H1 (cell line): ENCODE data around the gene MNAT1. TPM values are rescaled to one million over a fixed set of nuclear protein-coding genes. Genes with fewer than 3 reads are reported as not detected.

ENCODE experiments used
- CTCF ChIA-PET: fragments of 300-600 bp; sonication (Branson Sonifier 250); formaldehyde crosslinking; loops from one replicate; lab custom pipeline; 2021; ENCODE audit not compliant: partially characterized antibody; lab: Charles Lee
- POLR2A ChIA-PET: fragments of 300-600 bp; sonication (Branson Sonifier 250); formaldehyde crosslinking; loops from one replicate; lab custom pipeline; 2021; ENCODE audit warnings: inconsistent platforms; ENCODE audit not compliant: partially characterized antibody; lab: Charles Lee
- DNase-seq, 2 experiments: peaks; one replicate each; pipeline versions ENCODE4 v3.0.0 to v3.0.0-alpha.2; 2010 to 2022; ENCODE audit warnings: low spot score in 2 of 2, low read depth in 1 of 2, mixed read lengths in 1 of 2
- FAIRE-seq: peaks from 2 replicates; lab custom pipeline; 2011; peaks lifted over from hg19 to GRCh38; lab: Jason Lieb, UNC
- H2AFZ ChIP-seq: 2 replicates; pipeline ENCODE4 v1.8.1; 2012; ENCODE audit warnings: low read length, inconsistent platforms
- H2AK5ac ChIP-seq: 2 replicates; pipeline ENCODE4 v1.6.1; 2013; ENCODE audit warnings: low read depth, low read length
- H2BK120ac ChIP-seq: replicated peaks from 2 replicates; pipeline ENCODE3; 2013; ENCODE audit warnings: low read depth, low read length, inconsistent platforms
- H2BK12ac ChIP-seq: 2 replicates; pipeline ENCODE4 v1.6.1; 2013; ENCODE audit warnings: low read depth, low read length
- H2BK15ac ChIP-seq: 2 replicates; pipeline ENCODE4 v1.6.1; 2013; ENCODE audit warnings: low read length
- H2BK20ac ChIP-seq: 2 replicates; pipeline ENCODE4 v1.6.1; 2013; ENCODE audit warnings: low read length
- H2BK5ac ChIP-seq: 2 replicates; pipeline ENCODE4 v1.6.1; 2013; ENCODE audit warnings: low read depth, low read length
- H3K14ac ChIP-seq: 2 replicates; pipeline ENCODE4 v1.6.1; 2013; ENCODE audit warnings: inconsistent platforms; ENCODE audit not compliant: insufficient read length
- H3K18ac ChIP-seq: 2 replicates; pipeline ENCODE4 v1.6.1; 2013; ENCODE audit warnings: low read length; ENCODE audit errors: extremely low read depth
- H3K23ac ChIP-seq: 2 replicates; pipeline ENCODE4 v1.6.1; 2013; ENCODE audit warnings: inconsistent platforms; ENCODE audit not compliant: insufficient read length
- H3K23me2 ChIP-seq: 2 replicates; pipeline ENCODE4 v1.6.1; 2013; ENCODE audit warnings: low read depth, low read length
- H3K27ac ChIP-seq: 2 replicates; pipeline ENCODE4 v1.6.1; 2011; ENCODE audit warnings: low read depth, low read length, inconsistent platforms
- H3K27me3 ChIP-seq, 4 experiments: replicated peaks in 1 of 4; 1 replicate in 1 of 4; 2 replicates in 3 of 4; pipeline versions ENCODE4 v1.6.1 to v1.8.1; 2011 to 2013; ENCODE audit warnings: low read length in 3 of 4, mild to moderate bottlenecking in 3 of 4, inconsistent platforms in 2 of 4, mixed read lengths in 2 of 4, moderate library complexity in 1 of 4; ENCODE audit not compliant: control insufficient read depth in 3 of 4, insufficient read depth in 3 of 4; ENCODE audit errors: extremely low read depth in 1 of 4
- H3K36me3 ChIP-seq, 4 experiments: 2 replicates each; pipeline versions ENCODE4 v1.6.1 to v1.8.1; 2011 to 2013; ENCODE audit warnings: mild to moderate bottlenecking in 4 of 4, low read length in 3 of 4, moderate library complexity in 2 of 4, control low read depth in 1 of 4, inconsistent platforms in 1 of 4; ENCODE audit not compliant: insufficient read depth in 4 of 4, control insufficient read depth in 2 of 4
- H3K4ac ChIP-seq: replicated peaks from 2 replicates; pipeline ENCODE3; 2013; ENCODE audit warnings: low read length, low read depth, mixed read lengths, inconsistent platforms; ENCODE audit not compliant: insufficient read length
- H3K4me1 ChIP-seq, 4 experiments: replicated peaks in 1 of 4; 1 replicate in 1 of 4; 2 replicates in 3 of 4; pipeline versions ENCODE4 v1.6.1 to v1.8.1; 2011 to 2013; ENCODE audit warnings: low read length in 3 of 4, inconsistent platforms in 2 of 4, mixed read lengths in 1 of 4; ENCODE audit not compliant: insufficient read depth in 4 of 4, control insufficient read depth in 3 of 4
- H3K4me2 ChIP-seq, 2 experiments: 2 replicates each; pipeline versions ENCODE4 v1.6.1 to v1.8.1; 2011 to 2013; ENCODE audit warnings: low read depth in 2 of 2, low read length in 2 of 2, control low read depth in 1 of 2, inconsistent platforms in 1 of 2, mild to moderate bottlenecking in 1 of 2; ENCODE audit not compliant: insufficient read depth in 1 of 2
- H3K4me3 ChIP-seq, 4 experiments: fragments of 200-600, 300-600 bp in 1 of 4; sonication (generic), shearing (Covaris generic), sonication (Bioruptor Twin) in 1 of 4; 2 replicates each; pipeline versions ENCODE4 v1.5.1 to v1.8.1; 2011 to 2016; ENCODE audit warnings: low read length in 4 of 4, low read depth in 3 of 4, control low read depth in 2 of 4, inconsistent platforms in 2 of 4, mild to moderate bottlenecking in 2 of 4, mixed read lengths in 1 of 4, moderate library complexity in 1 of 4; ENCODE audit not compliant: insufficient read depth in 2 of 4; ENCODE audit errors: extremely low read depth in 1 of 4
- H3K56ac ChIP-seq: replicated peaks from 2 replicates; pipeline ENCODE3; 2013; ENCODE audit warnings: low read depth, mild to moderate bottlenecking, mixed read lengths, low read length, inconsistent platforms; ENCODE audit not compliant: insufficient read length
- H3K79me1 ChIP-seq: 2 replicates; pipeline ENCODE4 v1.6.1; 2013; ENCODE audit warnings: low read depth, low read length, control low read depth
- H3K79me2 ChIP-seq, 2 experiments: 2 replicates each; pipeline versions ENCODE4 v1.6.1 to v1.8.1; 2012 to 2013; ENCODE audit warnings: low read length in 2 of 2, mild to moderate bottlenecking in 2 of 2, inconsistent platforms in 1 of 2; ENCODE audit not compliant: insufficient read depth in 2 of 2, control insufficient read depth in 1 of 2
- H3K9ac ChIP-seq, 4 experiments: replicated peaks in 1 of 4; 1 replicate in 1 of 4; 2 replicates in 3 of 4; pipeline versions ENCODE4 v1.6.1 to v1.8.1; 2011 to 2013; ENCODE audit warnings: low read depth in 3 of 4, low read length in 3 of 4, control low read depth in 2 of 4, mild to moderate bottlenecking in 2 of 4, moderate library complexity in 2 of 4, inconsistent platforms in 1 of 4; ENCODE audit errors: extremely low read depth in 1 of 4
- H3K9me3 ChIP-seq, 2 experiments: 2 replicates each; pipeline versions ENCODE4 v1.6.1 to v1.8.1; 2012 to 2013; ENCODE audit warnings: mild to moderate bottlenecking in 2 of 2, moderate library complexity in 2 of 2, control low read depth in 1 of 2, inconsistent platforms in 1 of 2, low read depth in 1 of 2, low read length in 1 of 2, mixed read lengths in 1 of 2; ENCODE audit not compliant: insufficient read depth in 2 of 2
- H4K20me1 ChIP-seq, 2 experiments: replicated peaks in 1 of 2; 2 replicates each; pipeline versions ENCODE3 to v1.8.1; 2011 to 2013; ENCODE audit warnings: inconsistent platforms in 2 of 2, low read length in 2 of 2, mild to moderate bottlenecking in 1 of 2; ENCODE audit not compliant: insufficient read depth in 2 of 2, control insufficient read depth in 1 of 2
- H4K5ac ChIP-seq: 2 replicates; pipeline ENCODE4 v1.6.1; 2013; ENCODE audit warnings: low read length, low read depth, mixed read lengths, inconsistent platforms; ENCODE audit not compliant: insufficient read length
- H4K8ac ChIP-seq: 2 replicates; pipeline ENCODE4 v1.8.0; 2013; ENCODE audit warnings: mild to moderate bottlenecking, moderate library complexity, low read length, inconsistent platforms; ENCODE audit not compliant: insufficient read depth; ENCODE audit errors: extremely low read depth
- H4K91ac ChIP-seq: replicated peaks from 2 replicates; pipeline ENCODE3; 2013; ENCODE audit warnings: low read length, mixed read lengths, inconsistent platforms; ENCODE audit not compliant: insufficient read length
- KDM4A ChIP-seq: IDR thresholded peaks from one replicate; pipeline ENCODE4 v1.7.1; 2012; ENCODE audit warnings: low read depth, mild to moderate bottlenecking, moderate library complexity, low read length, inconsistent platforms; ENCODE audit not compliant: severe bottlenecking
- RNF2 ChIP-seq: fragments of 200-900, 300-1000 bp; sonication (generic); IDR thresholded peaks from 2 replicates; pipeline ENCODE4 v1.7.1; 2016; ENCODE audit warnings: borderline replicate concordance, low read depth, mild to moderate bottlenecking, antibody characterized with exemption, low read length; ENCODE audit not compliant: poor library complexity, severe bottlenecking; ENCODE audit errors: missing control alignments
- SIX5 ChIP-seq: IDR thresholded peaks from 2 replicates; pipeline ENCODE4 v1.6.1; 2011; ENCODE audit warnings: mild to moderate bottlenecking, low read depth, low read length
- WGBS, 2 experiments: shearing (Covaris generic) in 1 of 2; methylation state at CpG; one replicate each; pipeline versions ENCODE4 v1.1.6 to v1.1.7; 2013 to 2015; ENCODE audit warnings: low lambda C conversion rate in 2 of 2, mixed read lengths in 2 of 2, inconsistent platforms in 1 of 2, low coverage in 1 of 2, missing lambda C conversion rate in 1 of 2; ENCODE audit not compliant: insufficient replicate concordance in 2 of 2, insufficient coverage in 1 of 2, insufficient read length in 1 of 2; ENCODE audit errors: extremely low coverage in 1 of 2, missing lambda C conversion rate in 1 of 2; 5-methylcytosine and 5-hydroxymethylcytosine counted together
- polyA plus RNA-seq, 7 experiments: library from polyadenylated mRNA; depleted of rRNA in 3 of 7; stranded (reverse) in 5 of 7; unstranded in 2 of 7; fragments of >200 nt in 5 of 7; fragments of 200-250 nt in 2 of 7; gene quantifications; 1 replicate in 5 of 7; 2 replicates in 1 of 7; 4 replicates in 1 of 7; pipeline versions ENCODE4 v1.2.1 to v1.2.3, GENCODE V29; 2011 to 2013; ENCODE audit warnings: missing spikeins in 2 of 7, mixed read lengths in 2 of 7
- total RNA-seq: library from RNA; stranded (reverse); fragmentation: NEBNext Ultra II Directional; extraction: Animal tissue kit (Norgen Biotek cat#: 25700); gene quantifications from 2 replicates; pipeline ENCODE4 v1.2.1, GENCODE V29; 2021
- TF ChIP-seq, protein P1 (sequence below), 3 experiments: IDR thresholded peaks; 1 replicate in 2 of 3; 2 replicates in 1 of 3; pipeline versions ENCODE4 v1.5.1 to v1.6.1; 2011; ENCODE audit warnings: low read length in 3 of 3, mild to moderate bottlenecking in 3 of 3, inconsistent platforms in 2 of 3, low read depth in 1 of 3, moderate library complexity in 1 of 3; ENCODE audit not compliant: insufficient read depth in 1 of 3; ENCODE audit errors: control extremely low read depth in 1 of 3

MNAT1 gene
- total and polyA plus RNA-seq, 2 of the 8 experiments (the other 6 are each of a cell fraction or from before 2014, with no cell fraction given): 34.7 to 52.1 TPM

DNA sequence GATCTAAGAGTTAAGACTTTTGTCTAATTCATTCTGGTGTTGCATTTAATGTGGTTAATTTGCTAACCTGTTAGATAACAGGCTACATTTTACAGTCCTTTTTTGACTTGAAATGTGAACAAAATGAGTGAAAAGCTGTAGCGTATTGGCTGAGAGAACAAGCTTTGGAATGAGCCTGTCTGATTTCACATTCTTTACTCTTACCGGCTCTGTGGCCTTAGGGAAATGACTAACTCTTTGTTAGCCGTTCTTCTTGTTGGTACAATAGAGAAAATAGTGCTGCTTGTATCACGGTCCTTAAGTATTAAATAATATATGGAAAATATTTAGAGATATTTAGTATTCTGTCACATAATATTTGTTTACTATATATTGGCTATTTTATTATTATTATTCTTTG is 1.9 kb downstream of the MNAT1 start:
- Histone ChIP-seq H4K91ac (no peak overlapping the region), H3K4me2 (peak overlapping the region in 1 of 2 experiments; percentile 96; a peak in 2 of 4 replicates), H3K4me3 (peak overlapping the region in 1 of 4 experiments; percentile 85; a peak in 1 of 8 replicates), H3K56ac (no peak overlapping the region), H4K20me1 (no peaks in the 10 kb centered on the region), H3K79me2 (peaks cover 7 to 65% of the 10 kb centered on the region in 2 experiments), H2BK15ac (no peak overlapping the region), H3K9me3 (no peaks in the 10 kb centered on the region), H2BK120ac (no peak overlapping the region), H3K79me1 (no peaks in the 10 kb centered on the region), H3K36me3 (no peaks in the 10 kb centered on the region), H3K18ac (no peak overlapping the region), H3K4ac (no peak overlapping the region), H2BK20ac (no peak overlapping the region), H3K27me3 (no peaks in the 10 kb centered on the region), H3K23me2 (peaks cover 5% of the 10 kb centered on the region), H3K4me1 (no peaks in the 10 kb centered on the region; a peak in 3 of 7 replicates), H2AFZ (no peak overlapping the region), H4K8ac (no peak overlapping the region), H2AK5ac (no peak overlapping the region), H2BK5ac (no peak overlapping the region), H3K14ac (no peak overlapping the region), H4K5ac (no peak overlapping the region), H2BK12ac (no peak overlapping the region), H3K9ac (peak overlapping the region in 1 of 4 experiments; percentile 53; a peak in 1 of 7 replicates), H3K27ac (no peak overlapping the region), H3K23ac (no peak overlapping the region)
- ChIA-PET CTCF (no interaction called here), POLR2A (interaction anchor here (0.8 kb wide), 1 partner anchor 15 kb away, joined by 3 read pairs; no protein-coding TSS in a partner anchor)
- WGBS, 2 experiments: 67% methylated on average over 4 of the region's 4 CpGs; no CpG with 5 or more reads in 1 of the 2 experiments
- no peak for FAIRE-seq
- TF ChIP-seq RNF2 (no peak), SIX5 (no peak), KDM4A (no peak)
- TF ChIP-seq, protein P1, sequence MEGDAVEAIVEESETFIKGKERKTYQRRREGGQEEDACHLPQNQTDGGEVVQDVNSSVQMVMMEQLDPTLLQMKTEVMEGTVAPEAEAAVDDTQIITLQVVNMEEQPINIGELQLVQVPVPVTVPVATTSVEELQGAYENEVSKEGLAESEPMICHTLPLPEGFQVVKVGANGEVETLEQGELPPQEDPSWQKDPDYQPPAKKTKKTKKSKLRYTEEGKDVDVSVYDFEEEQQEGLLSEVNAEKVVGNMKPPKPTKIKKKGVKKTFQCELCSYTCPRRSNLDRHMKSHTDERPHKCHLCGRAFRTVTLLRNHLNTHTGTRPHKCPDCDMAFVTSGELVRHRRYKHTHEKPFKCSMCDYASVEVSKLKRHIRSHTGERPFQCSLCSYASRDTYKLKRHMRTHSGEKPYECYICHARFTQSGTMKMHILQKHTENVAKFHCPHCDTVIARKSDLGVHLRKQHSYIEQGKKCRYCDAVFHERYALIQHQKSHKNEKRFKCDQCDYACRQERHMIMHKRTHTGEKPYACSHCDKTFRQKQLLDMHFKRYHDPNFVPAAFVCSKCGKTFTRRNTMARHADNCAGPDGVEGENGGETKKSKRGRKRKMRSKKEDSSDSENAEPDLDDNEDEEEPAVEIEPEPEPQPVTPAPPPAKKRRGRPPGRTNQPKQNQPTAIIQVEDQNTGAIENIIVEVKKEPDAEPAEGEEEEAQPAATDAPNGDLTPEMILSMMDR (IDR thresholded peaks at IDR 0.05; ENCODE audit: control extremely low read depth in 1 of 3, insufficient read depth in 1 of 3, low read depth in 1 of 3, low read length in 3 of 3): no peak
- DNase-seq: no peak
